GM23248 (cell line): ENCODE results near the gene SMC4.

Experiments
- EZH2 ChIP-seq: fragments of 200-600 bp; sonication (generic); IDR thresholded peaks from 2 replicates; pipeline ENCODE4 v1.6.1; 2018; ENCODE audit warnings: antibody characterized with exemption, mild to moderate bottlenecking; ENCODE audit not compliant: insufficient read depth, poor library complexity, severe bottlenecking
- EZH2phosphoT487 ChIP-seq: fragments of 200-600 bp; sonication (generic); IDR thresholded peaks from 2 replicates; pipeline ENCODE4 v1.6.1; 2018; ENCODE audit warnings: antibody characterized with exemption, moderate library complexity, mild to moderate bottlenecking, low read depth; ENCODE audit not compliant: insufficient read depth

DNA sequence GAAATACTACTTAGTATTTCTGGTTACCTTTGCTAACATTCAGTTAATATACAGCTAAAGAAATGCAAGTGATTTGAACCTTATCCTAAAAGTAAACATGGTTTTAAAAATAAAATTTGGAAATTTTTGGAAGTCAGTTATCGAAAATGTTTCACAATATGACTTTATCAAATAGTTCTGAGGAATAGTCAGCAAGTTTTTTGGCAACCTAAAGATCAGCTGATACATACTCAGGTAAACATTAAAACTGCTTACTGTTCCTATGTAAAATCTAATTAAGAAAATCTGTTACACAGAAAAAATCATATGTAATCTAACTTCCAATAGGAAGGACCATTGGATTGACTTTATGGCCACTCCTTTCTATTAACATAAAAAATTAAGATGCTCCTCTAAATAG is 24.5 kb upstream of the SMC4 start:
- TF ChIP-seq EZH2 = no peak
- no peak for TF ChIP-seq EZH2phosphoT487
